OCI-LY7 (cell line): ENCODE results near the gene SECISBP2L. TPM values are rescaled to one million over a fixed set of nuclear protein-coding genes. Genes with fewer than 3 reads are reported as not detected.

Experiments
- BruUV-seq: library from RNA; stranded (reverse); fragments of 400-500 nt; replicated peaks from 2 replicates; lab custom pipeline; 2021; lab: Mats Ljungman, UMichigan
- CTCF ChIA-PET: fragments of 300-600 bp; sonication (Branson Sonifier 250); formaldehyde crosslinking; loops from one replicate; lab custom pipeline; 2022; ENCODE audit warnings: antibody characterized with exemption; ENCODE audit not compliant: unreplicated experiment; lab: Charles Lee
- POLR2A ChIA-PET: fragments of 300-600 bp; sonication (Branson Sonifier 250); formaldehyde crosslinking; loops from one replicate; lab custom pipeline; 2022; ENCODE audit warnings: antibody characterized with exemption; lab: Charles Lee
- DNase-seq: peaks from one replicate; pipeline ENCODE4 v3.0.0-alpha.2; 2015; ENCODE audit warnings: low spot score
- H2AFZ ChIP-seq: fragments of 200-600 bp; sonication (generic), shearing (Covaris generic); 2 replicates; pipeline ENCODE4 v1.6.1; 2014; ENCODE audit warnings: mild to moderate bottlenecking, antibody characterized with exemption, low read length, moderate library complexity
- H3K27ac ChIP-seq: fragments of 200-600 bp; sonication (generic); 2 replicates; pipeline ENCODE4 v1.5.1; 2014; ENCODE audit warnings: mixed run types, low read depth, mild to moderate bottlenecking, moderate library complexity, low read length, inconsistent platforms; ENCODE audit not compliant: poor library complexity, severe bottlenecking
- H3K36me3 ChIP-seq: fragments of 200-600 bp; sonication (generic); 2 replicates; pipeline ENCODE4 v1.6.1; 2014; ENCODE audit warnings: mild to moderate bottlenecking, antibody characterized with exemption, low read length, moderate library complexity, mixed read lengths; ENCODE audit not compliant: insufficient read depth
- H3K4me1 ChIP-seq: fragments of 200-600 bp; sonication (generic); 2 replicates; pipeline ENCODE4 v1.5.1; 2014; ENCODE audit warnings: mild to moderate bottlenecking, low read length; ENCODE audit not compliant: insufficient read depth, poor library complexity, severe bottlenecking
- H3K4me2 ChIP-seq: fragments of 200-600 bp; sonication (generic); 2 replicates; pipeline ENCODE4 v1.6.1; 2014; ENCODE audit warnings: mild to moderate bottlenecking, low read length
- H3K4me3 ChIP-seq: fragments of 200-600 bp; sonication (generic); 2 replicates; pipeline ENCODE4 v1.5.1; 2014; ENCODE audit warnings: mild to moderate bottlenecking, low read depth, low read length; ENCODE audit not compliant: poor library complexity, severe bottlenecking
- H3K79me2 ChIP-seq: fragments of 200-600 bp; sonication (generic); 2 replicates; pipeline ENCODE4 v1.6.1; 2016; ENCODE audit warnings: low read depth, mild to moderate bottlenecking, low read length, moderate library complexity, mixed read lengths; ENCODE audit not compliant: insufficient read depth
- H3K9me2 ChIP-seq: fragments of 200-600 bp; sonication (generic); 2 replicates; pipeline ENCODE4 v1.6.1; 2016; ENCODE audit warnings: mild to moderate bottlenecking, low read length, mixed read lengths; ENCODE audit not compliant: insufficient read depth
- H3K9me3 ChIP-seq: fragments of 200-600 bp; sonication (generic); 2 replicates; pipeline ENCODE4 v1.6.1; 2014; ENCODE audit warnings: mild to moderate bottlenecking, mixed run types, low read length, mixed read lengths
- H4K20me1 ChIP-seq: fragments of 200-600 bp; sonication (generic); 2 replicates; pipeline ENCODE4 v1.6.1; 2014; ENCODE audit warnings: mild to moderate bottlenecking, antibody characterized with exemption, low read length, moderate library complexity, mixed read lengths; ENCODE audit not compliant: insufficient read depth
- EZH2phosphoT487 ChIP-seq: fragments of 200-600 bp; sonication (generic); IDR thresholded peaks from 2 replicates; pipeline ENCODE4 v1.6.1; 2018; ENCODE audit warnings: low read depth, borderline replicate concordance, mild to moderate bottlenecking, mixed run types, antibody characterized with exemption, low read length, moderate library complexity, mixed read lengths
- intact Hi-C: fragments of 100-400 bp; cut with micrococcal nuclease; formaldehyde crosslinking; loops from one replicate; pipeline ENCODE4 v1.10.0; 2022; ENCODE audit not compliant: unreplicated experiment
- total RNA-seq, 2 experiments: library from RNA; depleted of rRNA in 1 of 2; stranded (reverse); fragments of >200 nt in 1 of 2; shearing (Covaris generic) in 1 of 2; gene quantifications; 2 replicates each; pipeline ENCODE4 v1.2.3, GENCODE V29; 2014 to 2022
- TF ChIP-seq, protein P1 (sequence below): fragments of 200-600 bp; sonication (generic); conservative IDR thresholded peaks from 2 replicates; pipeline ENCODE4 v1.5.1; 2014; ENCODE audit warnings: mild to moderate bottlenecking, antibody characterized with exemption, low read length, moderate library complexity, mixed read lengths

SECISBP2L gene
- total RNA-seq, 2 experiments from 2014 or later = 15.4 to 26.3 TPM

- DNase-seq = no peak
- intact Hi-C loops = no loop called here
- Histone ChIP-seq H3K4me2 (no peak overlapping the region), H2AFZ (no peak overlapping the region), H3K9me2 (no peaks in the 10 kb centered on the region), H3K9me3 (no peaks in the 10 kb centered on the region), H3K79me2 (no peaks in the 10 kb centered on the region), H4K20me1 (no peaks in the 10 kb centered on the region), H3K4me1 (no peaks in the 10 kb centered on the region), H3K27ac (no peak overlapping the region), H3K4me3 (no peak overlapping the region), H3K36me3 (no peaks in the 10 kb centered on the region)
- ChIA-PET POLR2A (no interaction called here), CTCF (no interaction called here)
- TF ChIP-seq EZH2phosphoT487 = no peak
- TF ChIP-seq, protein P1, sequence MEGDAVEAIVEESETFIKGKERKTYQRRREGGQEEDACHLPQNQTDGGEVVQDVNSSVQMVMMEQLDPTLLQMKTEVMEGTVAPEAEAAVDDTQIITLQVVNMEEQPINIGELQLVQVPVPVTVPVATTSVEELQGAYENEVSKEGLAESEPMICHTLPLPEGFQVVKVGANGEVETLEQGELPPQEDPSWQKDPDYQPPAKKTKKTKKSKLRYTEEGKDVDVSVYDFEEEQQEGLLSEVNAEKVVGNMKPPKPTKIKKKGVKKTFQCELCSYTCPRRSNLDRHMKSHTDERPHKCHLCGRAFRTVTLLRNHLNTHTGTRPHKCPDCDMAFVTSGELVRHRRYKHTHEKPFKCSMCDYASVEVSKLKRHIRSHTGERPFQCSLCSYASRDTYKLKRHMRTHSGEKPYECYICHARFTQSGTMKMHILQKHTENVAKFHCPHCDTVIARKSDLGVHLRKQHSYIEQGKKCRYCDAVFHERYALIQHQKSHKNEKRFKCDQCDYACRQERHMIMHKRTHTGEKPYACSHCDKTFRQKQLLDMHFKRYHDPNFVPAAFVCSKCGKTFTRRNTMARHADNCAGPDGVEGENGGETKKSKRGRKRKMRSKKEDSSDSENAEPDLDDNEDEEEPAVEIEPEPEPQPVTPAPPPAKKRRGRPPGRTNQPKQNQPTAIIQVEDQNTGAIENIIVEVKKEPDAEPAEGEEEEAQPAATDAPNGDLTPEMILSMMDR = no peak
- BruUV-seq = no TSS peak
Measured at GRCh38 chr15:49063402-49064280, 17.4 kb upstream of the SECISBP2L start.

- H3K9me3 ChIP-seq = no peaks in the 10 kb centered on the region
- DNase-seq = no peak
- H3K79me2 ChIP-seq = no peaks in the 10 kb centered on the region
Measured at GRCh38 chr15:49062900-49063299, 16.7 kb upstream of the SECISBP2L start.

More at GRCh38 chr15:49062900-49063299, 16.7 kb upstream of the SECISBP2L start:
- TF ChIP-seq, protein P1 = no peak
- no peak for TF ChIP-seq EZH2phosphoT487
- H3K27ac ChIP-seq = no peak overlapping the region
- intact Hi-C loops = no loop called here
- no TSS peak for BruUV-seq
- no peaks in the 10 kb centered on the region for H4K20me1 ChIP-seq
- H3K9me2 ChIP-seq = no peaks in the 10 kb centered on the region
- no peaks in the 10 kb centered on the region for H3K36me3 ChIP-seq
- ChIA-PET POLR2A (interaction anchor here (0.5 kb wide), 1 partner anchor 1216 kb away, joined by 3 read pairs; no protein-coding TSS in a partner anchor), CTCF (no interaction called here)
- H3K4me3 ChIP-seq = no peak overlapping the region
- no peak overlapping the region for H3K4me2 ChIP-seq
- no peaks in the 10 kb centered on the region for H3K4me1 ChIP-seq
- H2AFZ ChIP-seq = no peak overlapping the region
